HepG2 (cell line): ENCODE results near the gene XRCC2.

Experiments
- ASH2L ChIP-seq: fragments of 300-600, 200-600 bp; sonication (generic); IDR thresholded peaks from 2 replicates; pipeline ENCODE4 v1.7.0; 2017; ENCODE audit warnings: low read depth, mild to moderate bottlenecking, moderate library complexity, mixed read lengths, low read length; ENCODE audit not compliant: insufficient read length
- CTCF ChIP-seq: sonication (generic); formaldehyde crosslinking; IDR thresholded peaks from 2 replicates; pipeline ENCODE4 v1.5.0; 2020; ENCODE audit warnings: mild to moderate bottlenecking, missing genetic modification reagents, moderate library complexity
- EP300 ChIP-seq, 3 experiments: sonication (generic) in 1 of 3; formaldehyde crosslinking in 1 of 3; IDR thresholded peaks; 2 replicates each; pipeline versions ENCODE4 v1.5.1 to v1.6.1; 2011 to 2020; ENCODE audit warnings: low read depth in 2 of 3, low read length in 2 of 3, borderline replicate concordance in 1 of 3, improper control_type of control experiment in 1 of 3, mild to moderate bottlenecking in 1 of 3, missing genetic modification reagents in 1 of 3, moderate library complexity in 1 of 3
- KAT8 ChIP-seq: IDR thresholded peaks from 2 replicates; pipeline ENCODE4 v1.6.1; 2016; ENCODE audit warnings: missing genetic modification reagents, missing compliant biosample characterization
- MYPOP ChIP-seq: sonication (generic); formaldehyde crosslinking; IDR thresholded peaks from 2 replicates; pipeline ENCODE4 v1.8.1; 2023; ENCODE audit warnings: mild to moderate bottlenecking, moderate library complexity, missing genetic modification reagents
- POLR2AphosphoS5 ChIP-seq: IDR thresholded peaks from 2 replicates; pipeline ENCODE4 v1.6.1; 2012; ENCODE audit warnings: low read depth, low read length
- REST ChIP-seq, 2 experiments: IDR thresholded peaks; 2 replicates each; pipeline ENCODE4 v1.6.1; 2011 to 2012; ENCODE audit warnings: low read length in 2 of 2, borderline replicate concordance in 1 of 2, low read depth in 1 of 2, mild to moderate bottlenecking in 1 of 2, moderate library complexity in 1 of 2
- ZFP41 ChIP-seq: sonication (generic); formaldehyde crosslinking; IDR thresholded peaks from 2 replicates; pipeline ENCODE4 v1.4.0; 2020; ENCODE audit warnings: mild to moderate bottlenecking, missing genetic modification reagents, borderline replicate concordance
- ZNF644 ChIP-seq: IDR thresholded peaks from 2 replicates; pipeline ENCODE4 v1.6.1; 2016; ENCODE audit warnings: low read depth

GRCh38 chr7:152649220-152649619 lies 26.7 kb downstream of the XRCC2 start:
- no peak for TF ChIP-seq CTCF (CRISPR knock-in tag)
- TF ChIP-seq KAT8 (CRISPR knock-in tag) = no peak
- no peak for TF ChIP-seq REST (IDR thresholded peaks at IDR 0.05; ENCODE audit: borderline replicate concordance in 1 of 2, low read depth in 1 of 2, low read length in 2 of 2)
- no peak for TF ChIP-seq ASH2L
- TF ChIP-seq MYPOP (CRISPR knock-in tag) = no peak
- TF ChIP-seq POLR2AphosphoS5 = no peak
- TF ChIP-seq EP300 (IDR thresholded peaks at IDR 0.05; ENCODE audit: low read depth in 2 of 2, low read length in 2 of 2) = no peak
- no peak for TF ChIP-seq EP300 (CRISPR knock-in tag; IDR thresholded peaks at IDR 0.05; ENCODE audit: borderline replicate concordance)
- TF ChIP-seq ZNF644 (CRISPR knock-in tag) = no peak
- no peak for TF ChIP-seq ZFP41 (CRISPR knock-in tag)
